ENCODE data around the gene STX1B.

STX1B gene

GRCh38 chr16:30972872-30973271 lies 37.6 kb downstream of the STX1B start:
- DNase-seq = no peak

- no peak for DNase-seq
Measured at GRCh38 chr16:30971298-30971697, 39.1 kb downstream of the STX1B start.

- DNase-seq = no peak
Measured at GRCh38 chr16:30969246-30969842, 41.1 kb downstream of the STX1B start.

GRCh38 chr16:30967795-30968194 lies 42.6 kb downstream of the STX1B start:
- no peak for DNase-seq

GRCh38 chr16:30966033-30966619 lies 44.3 kb downstream of the STX1B start:
- DNase-seq = no peak

GRCh38 chr16:30965436-30965835 lies 45.0 kb downstream of the STX1B start:
- DNase-seq = no peak

- no peak for DNase-seq
Measured at GRCh38 chr16:30964574-30965226, 45.7 kb downstream of the STX1B start.

GRCh38 chr16:30963925-30964511 lies 46.4 kb downstream of the STX1B start:
- no peak for DNase-seq

- no peak for DNase-seq
Measured at GRCh38 chr16:30961384-30961783, 49.1 kb downstream of the STX1B start.

- DNase-seq = peak; percentile 46 to 66
Measured at GRCh38 chr16:30958175-30959079, 52.0 kb downstream of the STX1B start.

- peak; percentile 85 to 93 for DNase-seq
Measured at GRCh38 chr16:30957456-30958174, 52.8 kb downstream of the STX1B start, which contains the start of gene SETD1A. Gene SETD1A (plus strand): TSS chr16:30957754. CDS start chr16:30958732, 978 bp downstream.

GRCh38 chr16:30956601-30957455 lies 53.6 kb downstream of the STX1B start:
- peak; percentile 48 to 82 for DNase-seq

GRCh38 chr16:30954993-30955392 lies 55.4 kb downstream of the STX1B start:
- no peak for DNase-seq

GRCh38 chr16:30953511-30954124 lies 56.8 kb downstream of the STX1B start:
- DNase-seq = peak; percentile 74 to 85

GRCh38 chr16:30953111-30953510 lies 57.3 kb downstream of the STX1B start:
- DNase-seq = no peak

GRCh38 chr16:30951750-30952149 lies 58.7 kb downstream of the STX1B start:
- peak in 1 of 2 experiments; percentile 47 for DNase-seq

- DNase-seq = no peak
Measured at GRCh38 chr16:30951193-30951592, 59.2 kb downstream of the STX1B start.

- no peak for DNase-seq
Measured at GRCh38 chr16:30950516-30951065, 59.8 kb downstream of the STX1B start.

- DNase-seq = no peak
Measured at GRCh38 chr16:30949650-30950515, 60.6 kb downstream of the STX1B start.
